K562 (cell line): Measurements from ENCODE around the gene GMPR2. TPM values are rescaled to one million over a fixed set of nuclear protein-coding genes. Genes with fewer than 3 reads are reported as not detected.
A peak's percentile ranks its signal among the peaks of the same experiment; 100 is the strongest.

ENCODE experiments used
- ELF2 ChIP-seq: fragments of 250-450 bp; sonication (Bioruptor Pico); IDR thresholded peaks from 2 replicates; pipeline ENCODE4 v1.5.0; 2021; ENCODE audit warnings: mild to moderate bottlenecking
- FOXK1 ChIP-seq: sonication (generic); formaldehyde crosslinking; IDR thresholded peaks from 2 replicates; pipeline ENCODE4 v1.8.0; 2022; ENCODE audit warnings: missing genetic modification reagents, mild to moderate bottlenecking, borderline replicate concordance
- FUS ChIP-seq: fragments of 200-400 bp; formaldehyde crosslinking; optimal IDR thresholded peaks from 2 replicates; pipeline ENCODE3; 2017; ENCODE audit warnings: low read depth, low read length
- GATAD2A ChIP-seq: fragments of 450-650 bp; IDR thresholded peaks from 2 replicates; pipeline ENCODE4 v1.6.1; 2017
- HMG20A ChIP-seq: fragments of 450-650 bp; formaldehyde crosslinking; conservative IDR thresholded peaks from 2 replicates; pipeline ENCODE4 v1.4.0; 2020; ENCODE audit warnings: mild to moderate bottlenecking, mixed read lengths
- MCM2 ChIP-seq: fragments of 450-650 bp; IDR thresholded peaks from 2 replicates; pipeline ENCODE4 v1.6.1; 2017; ENCODE audit warnings: low read depth, mild to moderate bottlenecking
- NBN ChIP-seq: fragments of 450-650 bp; IDR thresholded peaks from 2 replicates; pipeline ENCODE4 v1.6.1; 2016; ENCODE audit warnings: low read depth, mild to moderate bottlenecking
- PTTG1 ChIP-seq: fragments of 450-650 bp; IDR thresholded peaks from 2 replicates; pipeline ENCODE4 v1.6.1; 2016; ENCODE audit warnings: low read depth, mild to moderate bottlenecking, missing genetic modification characterization, missing compliant biosample characterization
- RBM25 ChIP-seq: fragments of 200-400 bp; formaldehyde crosslinking; IDR thresholded peaks from 2 replicates; pipeline ENCODE4 v1.6.1; 2018; ENCODE audit warnings: low read length, low read depth, moderate library complexity; ENCODE audit not compliant: severe bottlenecking
- SRSF3 ChIP-seq: fragments of 200-400 bp; formaldehyde crosslinking; IDR thresholded peaks from 2 replicates; pipeline ENCODE4 v1.6.1; 2016; ENCODE audit warnings: mild to moderate bottlenecking, low read length, moderate library complexity; ENCODE audit not compliant: insufficient read depth
- ZBTB1 ChIP-seq: sonication (generic); formaldehyde crosslinking; IDR thresholded peaks from 2 replicates; pipeline ENCODE4 v1.8.1; 2023; ENCODE audit warnings: missing genetic modification reagents, low read depth, mild to moderate bottlenecking, borderline replicate concordance
- ZEB2 ChIP-seq: fragments of 450-650 bp; IDR thresholded peaks from 2 replicates; pipeline ENCODE4 v1.6.1; 2016
- ZNF23 ChIP-seq: fragments of 250-450 bp; sonication (Bioruptor Pico); IDR thresholded peaks from 2 replicates; pipeline ENCODE4 v1.4.0; 2020; ENCODE audit warnings: mild to moderate bottlenecking
- ZNF3 ChIP-seq: fragments of 250-450 bp; sonication (Bioruptor Pico); IDR thresholded peaks from 2 replicates; pipeline ENCODE4 v1.5.0; 2021; ENCODE audit warnings: mild to moderate bottlenecking, moderate library complexity
- ZNF57 ChIP-seq: fragments of 450-650 bp; formaldehyde crosslinking; IDR thresholded peaks from 2 replicates; pipeline ENCODE4 v1.4.0; 2020; ENCODE audit warnings: mild to moderate bottlenecking, moderate library complexity
- ZZZ3 ChIP-seq: fragments of 450-650 bp; IDR thresholded peaks from 2 replicates; pipeline ENCODE4 v1.6.1; 2016; ENCODE audit warnings: antibody characterized with exemption, mild to moderate bottlenecking, moderate library complexity
- polyA plus RNA-seq, 8 experiments: library from polyadenylated mRNA; depleted of rRNA in 4 of 8; stranded (reverse) in 5 of 8; unstranded in 3 of 8; fragments of >200 nt; fragmentation: Nextera tagmentation in 2 of 8; fragmentation: Illumina TruSeq in 1 of 8; extraction: Ambion mirVana in 2 of 8; extraction: Trizol in 1 of 8; gene quantifications; 2 replicates each; pipeline versions ENCODE4 v1.2.1 to v1.2.3, GENCODE V29; 2011 to 2014; ENCODE audit warnings: inconsistent platforms in 1 of 8, missing spikeins in 1 of 8
- total RNA-seq, 7 experiments: library from RNA; depleted of rRNA in 6 of 7; stranded (reverse); fragments of >200 nt in 6 of 7; fragmentation: Illumina TruSeq in 2 of 7; extraction: Trizol in 2 of 7; gene quantifications; 2 replicates each; pipeline versions ENCODE4 v1.2.1 to v1.2.3, GENCODE V29; 2011 to 2021; ENCODE audit warnings: low replicate concordance in 1 of 7
- TF ChIP-seq, protein P1 (sequence below), 2 experiments: fragments of 450-650 bp in 1 of 2; sonication (generic) in 1 of 2; formaldehyde crosslinking in 1 of 2; IDR thresholded peaks; 2 replicates each; pipeline versions ENCODE4 v1.7.1 to v1.9.0; 2016 to 2022; ENCODE audit warnings: inconsistent platforms in 1 of 2, mild to moderate bottlenecking in 1 of 2, missing genetic modification reagents in 1 of 2
- TF ChIP-seq, protein P2 (sequence below): fragments of 450-650 bp; formaldehyde crosslinking; IDR thresholded peaks from 2 replicates; pipeline ENCODE4 v1.4.0; 2020; ENCODE audit warnings: mild to moderate bottlenecking, moderate library complexity

GMPR2 gene
- total and polyA plus RNA-seq, 9 of the 15 experiments (the other 6 are each of a cell fraction or from before 2014, with no cell fraction given), result 26.4 to 67.4 (median 36.3) TPM

DNA sequence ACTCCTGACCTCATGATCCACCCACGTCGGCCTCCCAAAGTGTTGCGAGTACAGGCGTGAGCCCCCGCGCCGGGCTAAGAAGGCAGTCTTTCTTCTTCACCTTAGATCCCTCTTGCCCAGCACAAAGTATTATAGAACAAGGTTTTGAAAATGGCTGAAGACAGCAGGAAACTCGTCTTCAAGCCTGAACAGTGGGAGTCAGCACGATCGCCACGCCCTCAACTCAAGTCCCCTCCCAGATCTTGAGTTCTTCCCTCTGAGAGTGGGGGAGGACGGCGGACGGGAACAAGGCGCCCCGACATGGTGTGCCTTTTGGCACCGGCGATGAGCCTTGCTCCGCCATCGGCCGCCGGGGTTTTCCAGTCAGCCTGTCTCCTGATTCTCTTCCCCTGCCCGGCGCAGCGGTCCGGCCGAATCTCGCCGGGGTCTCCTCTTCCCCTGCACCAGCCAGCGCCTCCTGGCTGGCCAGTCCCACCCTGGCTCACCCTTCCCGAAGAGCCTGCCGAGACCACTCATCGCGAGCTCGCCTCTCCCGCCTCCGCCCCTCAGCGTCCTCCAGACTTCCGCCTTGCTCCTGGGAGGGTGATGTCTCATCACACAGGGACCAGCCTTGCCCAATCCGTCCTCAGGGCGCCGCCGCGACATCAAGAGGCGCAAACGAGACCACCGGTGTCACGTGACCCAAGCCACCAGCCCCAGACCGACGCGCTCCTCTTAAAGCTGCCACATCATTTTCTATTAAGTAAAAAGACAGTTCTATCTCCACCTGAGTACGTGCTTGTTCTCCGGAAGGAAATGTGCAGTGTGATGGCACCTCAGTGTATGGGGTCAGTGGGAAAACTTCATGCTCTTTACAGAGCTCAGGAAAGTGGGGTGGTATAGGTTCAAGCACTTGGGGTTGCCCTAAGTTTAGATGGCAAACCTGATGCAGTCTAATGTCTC is 19.5 kb upstream of the GMPR2 start, which contains the start of gene CHMP4A (continued):
- TF ChIP-seq, protein P1, sequence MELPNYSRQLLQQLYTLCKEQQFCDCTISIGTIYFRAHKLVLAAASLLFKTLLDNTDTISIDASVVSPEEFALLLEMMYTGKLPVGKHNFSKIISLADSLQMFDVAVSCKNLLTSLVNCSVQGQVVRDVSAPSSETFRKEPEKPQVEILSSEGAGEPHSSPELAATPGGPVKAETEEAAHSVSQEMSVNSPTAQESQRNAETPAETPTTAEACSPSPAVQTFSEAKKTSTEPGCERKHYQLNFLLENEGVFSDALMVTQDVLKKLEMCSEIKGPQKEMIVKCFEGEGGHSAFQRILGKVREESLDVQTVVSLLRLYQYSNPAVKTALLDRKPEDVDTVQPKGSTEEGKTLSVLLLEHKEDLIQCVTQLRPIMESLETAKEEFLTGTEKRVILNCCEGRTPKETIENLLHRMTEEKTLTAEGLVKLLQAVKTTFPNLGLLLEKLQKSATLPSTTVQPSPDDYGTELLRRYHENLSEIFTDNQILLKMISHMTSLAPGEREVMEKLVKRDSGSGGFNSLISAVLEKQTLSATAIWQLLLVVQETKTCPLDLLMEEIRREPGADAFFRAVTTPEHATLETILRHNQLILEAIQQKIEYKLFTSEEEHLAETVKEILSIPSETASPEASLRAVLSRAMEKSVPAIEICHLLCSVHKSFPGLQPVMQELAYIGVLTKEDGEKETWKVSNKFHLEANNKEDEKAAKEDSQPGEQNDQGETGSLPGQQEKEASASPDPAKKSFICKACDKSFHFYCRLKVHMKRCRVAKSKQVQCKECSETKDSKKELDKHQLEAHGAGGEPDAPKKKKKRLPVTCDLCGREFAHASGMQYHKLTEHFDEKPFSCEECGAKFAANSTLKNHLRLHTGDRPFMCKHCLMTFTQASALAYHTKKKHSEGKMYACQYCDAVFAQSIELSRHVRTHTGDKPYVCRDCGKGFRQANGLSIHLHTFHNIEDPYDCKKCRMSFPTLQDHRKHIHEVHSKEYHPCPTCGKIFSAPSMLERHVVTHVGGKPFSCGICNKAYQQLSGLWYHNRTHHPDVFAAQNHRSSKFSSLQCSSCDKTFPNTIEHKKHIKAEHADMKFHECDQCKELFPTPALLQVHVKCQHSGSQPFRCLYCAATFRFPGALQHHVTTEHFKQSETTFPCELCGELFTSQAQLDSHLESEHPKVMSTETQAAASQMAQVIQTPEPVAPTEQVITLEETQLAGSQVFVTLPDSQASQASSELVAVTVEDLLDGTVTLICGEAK (IDR thresholded peaks at IDR 0.05), result no peak
- TF ChIP-seq, protein P1 (CRISPR knock-in tag; IDR thresholded peaks at IDR 0.05), result no peak
- TF ChIP-seq GATAD2A (no peak), SRSF3 (no peak), ZEB2 (no peak), FUS (no peak), ZZZ3 (no peak), PTTG1 (tag) (no peak), ZNF23 (CRISPR knock-in tag) (no peak), RBM25 (no peak), ZNF3 (CRISPR knock-in tag) (no peak), ELF2 (peak; percentile 97), ZNF57 (CRISPR knock-in tag) (peak; percentile 41; the same call in 1 of the 2 replicates), MCM2 (no peak), ZBTB1 (no peak), FOXK1 (CRISPR knock-in tag) (no peak), NBN (no peak; the same call in 1 of the 2 replicates), HMG20A (CRISPR knock-in tag) (no peak)
- TF ChIP-seq, protein P2, sequence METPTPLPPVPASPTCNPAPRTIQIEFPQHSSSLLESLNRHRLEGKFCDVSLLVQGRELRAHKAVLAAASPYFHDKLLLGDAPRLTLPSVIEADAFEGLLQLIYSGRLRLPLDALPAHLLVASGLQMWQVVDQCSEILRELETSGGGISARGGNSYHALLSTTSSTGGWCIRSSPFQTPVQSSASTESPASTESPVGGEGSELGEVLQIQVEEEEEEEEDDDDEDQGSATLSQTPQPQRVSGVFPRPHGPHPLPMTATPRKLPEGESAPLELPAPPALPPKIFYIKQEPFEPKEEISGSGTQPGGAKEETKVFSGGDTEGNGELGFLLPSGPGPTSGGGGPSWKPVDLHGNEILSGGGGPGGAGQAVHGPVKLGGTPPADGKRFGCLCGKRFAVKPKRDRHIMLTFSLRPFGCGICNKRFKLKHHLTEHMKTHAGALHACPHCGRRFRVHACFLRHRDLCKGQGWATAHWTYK (CRISPR knock-in tag), result peak; percentile 57; the same call in 1 of the 2 replicates
